ENCODE measurements around the gene TRMT13. TPM values are rescaled to one million over a fixed set of nuclear protein-coding genes. Genes with fewer than 3 reads are reported as not detected.

TRMT13 gene
- total and polyA plus RNA-seq, 2 of the 13 experiments (the other 11 are each of a cell fraction or from before 2014, with no cell fraction given), result 10.0 to 12.4 TPM

- TF ChIP-seq TBX3 (IDR thresholded peaks at IDR 0.05; ENCODE audit: borderline replicate concordance) (0 out of 2 replicates have a peak, but pooled peaks have one; percentile 15), ZNF589 (CRISPR knock-in tag; conservative IDR thresholded peaks at IDR 0.05) (no peak), CHCHD3 (CRISPR knock-in tag; IDR thresholded peaks at IDR 0.05) (no peak), BCL3 (CRISPR knock-in tag; IDR thresholded peaks at IDR 0.05) (peak; percentile 70; the same call in 1 of the 2 replicates), ZMYM4 (CRISPR knock-in tag; IDR thresholded peaks at IDR 0.05) (peak; percentile 96), TFDP2 (CRISPR knock-in tag; IDR thresholded peaks at IDR 0.05) (peak; percentile 98), ELF4 (CRISPR knock-in tag; IDR thresholded peaks at IDR 0.05; ENCODE audit: borderline replicate concordance) (peak; percentile 98), SOX13 (IDR thresholded peaks at IDR 0.05) (no peak), SOX13 (CRISPR knock-in tag; conservative IDR thresholded peaks at IDR 0.05 in 1 of 2, IDR thresholded peaks at IDR 0.05 in 1 of 2) (no peak; a peak in 1 of 4 replicates), FOXJ3 (CRISPR knock-in tag; IDR thresholded peaks at IDR 0.05; ENCODE audit: borderline replicate concordance) (peak; percentile 63; the same call in 1 of the 2 replicates), ZFP37 (CRISPR knock-in tag; IDR thresholded peaks at IDR 0.05; ENCODE audit: borderline replicate concordance) (no peak; the same call in 1 of the 2 replicates), CREB1 (IDR thresholded peaks at IDR 0.05) (peak; percentile 62), CREB1 (CRISPR knock-in tag; IDR thresholded peaks at IDR 0.05) (peak; percentile 90), ZNF747 (CRISPR knock-in tag; IDR thresholded peaks at IDR 0.05; ENCODE audit: borderline replicate concordance) (peak; percentile 78; the same call in 1 of the 2 replicates), MZF1 (CRISPR knock-in tag; IDR thresholded peaks at IDR 0.05; ENCODE audit: borderline replicate concordance) (no peak), PLRG1 (conservative IDR thresholded peaks at IDR 0.05) (no peak), AGO1 (IDR thresholded peaks at IDR 0.05; ENCODE audit: low read depth, low read length, poor library complexity, severe bottlenecking) (peak; percentile 48)
- TF ChIP-seq, protein P1, sequence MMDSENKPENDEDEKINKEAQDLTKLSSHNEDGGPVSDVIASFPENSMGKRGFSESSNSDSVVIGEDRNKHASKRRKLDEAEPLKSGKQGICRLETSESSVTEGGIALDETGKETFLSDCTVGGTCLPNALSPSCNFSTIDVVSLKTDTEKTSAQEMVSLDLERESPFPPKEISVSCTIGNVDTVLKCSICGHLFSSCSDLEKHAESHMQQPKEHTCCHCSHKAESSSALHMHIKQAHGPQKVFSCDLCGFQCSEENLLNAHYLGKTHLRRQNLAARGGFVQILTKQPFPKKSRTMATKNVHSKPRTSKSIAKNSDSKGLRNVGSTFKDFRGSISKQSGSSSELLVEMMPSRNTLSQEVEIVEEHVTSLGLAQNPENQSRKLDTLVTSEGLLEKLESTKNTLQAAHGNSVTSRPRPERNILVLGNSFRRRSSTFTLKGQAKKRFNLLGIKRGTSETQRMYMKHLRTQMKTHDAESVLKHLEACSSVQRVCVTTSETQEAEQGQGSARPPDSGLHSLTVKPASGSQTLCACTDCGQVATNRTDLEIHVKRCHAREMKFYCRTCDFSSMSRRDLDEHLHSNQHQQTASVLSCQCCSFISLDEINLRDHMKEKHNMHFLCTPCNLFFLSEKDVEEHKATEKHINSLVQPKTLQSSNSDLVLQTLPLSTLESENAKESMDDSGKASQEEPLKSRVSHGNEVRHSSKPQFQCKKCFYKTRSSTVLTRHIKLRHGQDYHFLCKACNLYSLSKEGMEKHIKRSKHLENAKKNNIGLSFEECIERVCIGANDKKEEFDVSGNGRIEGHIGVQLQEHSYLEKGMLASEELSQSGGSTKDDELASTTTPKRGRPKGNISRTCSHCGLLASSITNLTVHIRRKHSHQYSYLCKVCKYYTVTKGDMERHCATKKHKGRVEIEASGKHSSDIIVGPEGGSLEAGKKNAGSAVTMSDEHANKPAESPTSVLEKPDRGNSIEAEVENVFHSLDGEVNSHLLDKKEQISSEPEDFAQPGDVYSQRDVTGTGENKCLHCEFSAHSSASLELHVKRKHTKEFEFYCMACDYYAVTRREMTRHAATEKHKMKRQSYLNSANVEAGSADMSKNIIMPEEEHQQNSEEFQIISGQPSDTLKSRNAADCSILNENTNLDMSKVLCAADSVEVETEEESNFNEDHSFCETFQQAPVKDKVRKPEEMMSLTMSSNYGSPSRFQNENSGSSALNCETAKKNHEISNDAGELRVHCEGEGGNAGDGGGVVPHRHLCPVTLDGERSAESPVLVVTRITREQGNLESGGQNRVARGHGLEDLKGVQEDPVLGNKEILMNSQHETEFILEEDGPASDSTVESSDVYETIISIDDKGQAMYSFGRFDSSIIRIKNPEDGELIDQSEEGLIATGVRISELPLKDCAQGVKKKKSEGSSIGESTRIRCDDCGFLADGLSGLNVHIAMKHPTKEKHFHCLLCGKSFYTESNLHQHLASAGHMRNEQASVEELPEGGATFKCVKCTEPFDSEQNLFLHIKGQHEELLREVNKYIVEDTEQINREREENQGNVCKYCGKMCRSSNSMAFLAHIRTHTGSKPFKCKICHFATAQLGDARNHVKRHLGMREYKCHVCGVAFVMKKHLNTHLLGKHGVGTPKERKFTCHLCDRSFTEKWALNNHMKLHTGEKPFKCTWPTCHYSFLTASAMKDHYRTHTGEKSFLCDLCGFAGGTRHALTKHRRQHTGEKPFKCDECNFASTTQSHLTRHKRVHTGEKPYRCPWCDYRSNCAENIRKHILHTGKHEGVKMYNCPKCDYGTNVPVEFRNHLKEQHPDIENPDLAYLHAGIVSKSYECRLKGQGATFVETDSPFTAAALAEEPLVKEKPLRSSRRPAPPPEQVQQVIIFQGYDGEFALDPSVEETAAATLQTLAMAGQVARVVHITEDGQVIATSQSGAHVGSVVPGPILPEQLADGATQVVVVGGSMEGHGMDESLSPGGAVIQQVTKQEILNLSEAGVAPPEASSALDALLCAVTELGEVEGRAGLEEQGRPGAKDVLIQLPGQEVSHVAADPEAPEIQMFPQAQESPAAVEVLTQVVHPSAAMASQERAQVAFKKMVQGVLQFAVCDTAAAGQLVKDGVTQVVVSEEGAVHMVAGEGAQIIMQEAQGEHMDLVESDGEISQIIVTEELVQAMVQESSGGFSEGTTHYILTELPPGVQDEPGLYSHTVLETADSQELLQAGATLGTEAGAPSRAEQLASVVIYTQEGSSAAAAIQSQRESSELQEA (CRISPR knock-in tag; IDR thresholded peaks at IDR 0.05; ENCODE audit: not compliant biosample characterization), result peak; percentile 84
Observed at GRCh38 chr1:100132566-100133477, at the start of gene TRMT13, which contains the start of gene SASS6 (continued).

Measured in HepG2 (cell line).